NB4 (cell line): ENCODE results near the gene CMIP.

Experiments used
- DNase-seq: peaks from one replicate; pipeline ENCODE4 v3.0.0; 2010; ENCODE audit warnings: low read depth
- H3K4me3 ChIP-seq: one replicate; pipeline ENCODE4 v1.5.1; 2011; ENCODE audit warnings: mild to moderate bottlenecking, low read depth, low read length, moderate library complexity
- MYC ChIP-seq: IDR thresholded peaks from 2 replicates; pipeline ENCODE4 v1.6.1; 2011; ENCODE audit warnings: low read depth, low read length
- POLR2A ChIP-seq: IDR thresholded peaks from 2 replicates; pipeline ENCODE4 v1.6.1; 2011; ENCODE audit warnings: mild to moderate bottlenecking; ENCODE audit not compliant: insufficient read length; ENCODE audit errors: extremely low read depth
- TF ChIP-seq, protein P1 (sequence below): IDR thresholded peaks from one replicate; pipeline ENCODE4 v1.5.1; 2012; ENCODE audit warnings: low read depth, low read length
- TF ChIP-seq, protein P2 (sequence below): IDR thresholded peaks from 2 replicates; pipeline ENCODE4 v1.6.1; 2011; ENCODE audit warnings: low read depth, low read length

The CMIP gene

GRCh38 chr16:81445143-81445961, 744 bp downstream of the CMIP start:
- peak; percentile 70 for DNase-seq
- TF ChIP-seq, protein P1, sequence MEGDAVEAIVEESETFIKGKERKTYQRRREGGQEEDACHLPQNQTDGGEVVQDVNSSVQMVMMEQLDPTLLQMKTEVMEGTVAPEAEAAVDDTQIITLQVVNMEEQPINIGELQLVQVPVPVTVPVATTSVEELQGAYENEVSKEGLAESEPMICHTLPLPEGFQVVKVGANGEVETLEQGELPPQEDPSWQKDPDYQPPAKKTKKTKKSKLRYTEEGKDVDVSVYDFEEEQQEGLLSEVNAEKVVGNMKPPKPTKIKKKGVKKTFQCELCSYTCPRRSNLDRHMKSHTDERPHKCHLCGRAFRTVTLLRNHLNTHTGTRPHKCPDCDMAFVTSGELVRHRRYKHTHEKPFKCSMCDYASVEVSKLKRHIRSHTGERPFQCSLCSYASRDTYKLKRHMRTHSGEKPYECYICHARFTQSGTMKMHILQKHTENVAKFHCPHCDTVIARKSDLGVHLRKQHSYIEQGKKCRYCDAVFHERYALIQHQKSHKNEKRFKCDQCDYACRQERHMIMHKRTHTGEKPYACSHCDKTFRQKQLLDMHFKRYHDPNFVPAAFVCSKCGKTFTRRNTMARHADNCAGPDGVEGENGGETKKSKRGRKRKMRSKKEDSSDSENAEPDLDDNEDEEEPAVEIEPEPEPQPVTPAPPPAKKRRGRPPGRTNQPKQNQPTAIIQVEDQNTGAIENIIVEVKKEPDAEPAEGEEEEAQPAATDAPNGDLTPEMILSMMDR: peak; percentile 13
- TF ChIP-seq, protein P2, sequence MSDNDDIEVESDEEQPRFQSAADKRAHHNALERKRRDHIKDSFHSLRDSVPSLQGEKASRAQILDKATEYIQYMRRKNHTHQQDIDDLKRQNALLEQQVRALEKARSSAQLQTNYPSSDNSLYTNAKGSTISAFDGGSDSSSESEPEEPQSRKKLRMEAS: no peak
- no peak for TF ChIP-seq MYC

DNA sequence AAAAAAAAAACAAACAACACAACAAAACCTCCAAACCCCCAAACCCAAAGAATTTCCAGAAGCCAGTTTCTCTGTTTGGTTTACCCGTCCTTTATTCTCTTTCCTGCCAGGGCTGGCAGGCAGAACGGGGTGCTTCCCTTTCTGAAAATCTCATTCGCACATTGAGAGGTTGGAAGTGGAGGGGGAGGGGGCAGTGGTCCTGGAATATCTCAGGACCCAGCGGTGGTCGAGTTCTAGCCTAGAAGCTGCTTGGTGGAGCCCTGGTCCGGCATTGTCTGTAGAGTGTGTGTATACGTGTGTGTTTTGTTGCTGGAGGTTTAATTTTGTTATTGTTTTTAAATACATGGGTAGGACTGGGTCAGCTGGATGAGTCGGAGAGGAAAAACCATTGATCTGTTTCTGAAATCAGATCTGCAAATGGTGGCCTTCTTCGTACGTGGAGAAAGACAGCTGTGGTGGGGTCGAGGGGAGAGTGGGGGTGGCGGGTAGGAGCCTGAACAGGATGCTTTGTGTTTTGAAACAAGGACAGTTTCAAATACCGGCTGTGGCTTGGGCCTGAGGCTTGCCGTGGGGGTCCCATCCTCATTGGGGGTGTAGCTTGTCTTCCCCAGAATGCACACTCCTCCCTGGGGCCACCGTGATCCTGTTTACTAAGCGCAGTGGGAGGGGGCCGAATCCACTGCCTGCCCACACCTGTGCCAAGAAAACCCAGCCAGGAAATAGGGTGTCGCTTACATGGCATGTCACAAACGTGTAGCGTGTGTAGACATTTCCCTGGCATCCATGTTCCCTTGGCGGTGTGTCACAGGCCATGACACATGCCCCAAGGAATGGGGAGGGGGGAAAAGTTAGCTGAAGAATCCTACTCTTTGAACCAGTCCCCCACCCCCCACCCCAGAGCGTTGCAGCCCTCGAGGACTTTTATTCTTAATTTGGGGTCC, 1.6 kb downstream of the CMIP start:
- TF ChIP-seq, protein P1: no peak
- TF ChIP-seq, protein P2: 0 out of 2 replicates have a peak, but pooled peaks have one; percentile 8
- TF ChIP-seq POLR2A: no peak
- peak overlapping the region; percentile 73 for H3K4me3 ChIP-seq
- DNase-seq: peak; percentile 44

More at GRCh38 chr16:81445143-81445961, 744 bp downstream of the CMIP start:
- peak overlapping the region; percentile 73 for H3K4me3 ChIP-seq

DNA sequence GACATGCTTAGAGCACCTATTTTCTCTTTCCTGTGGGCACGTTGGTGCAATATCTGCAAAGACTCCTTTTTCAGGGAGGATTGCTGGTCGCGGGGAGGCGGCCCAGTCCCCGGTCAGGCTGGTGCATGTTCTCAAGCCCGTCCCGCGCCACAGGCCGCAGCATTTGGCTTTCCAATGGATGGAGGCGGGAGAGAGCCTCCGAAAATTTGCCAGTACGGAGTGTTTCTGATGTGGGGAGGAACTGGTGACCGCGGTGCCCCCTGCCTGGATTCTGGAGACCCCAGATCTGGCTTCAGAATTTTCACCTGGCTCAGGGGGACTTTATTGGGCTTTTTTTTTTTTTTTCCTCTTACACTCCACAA, 2.3 kb downstream of the CMIP start:
- DNase-seq: no peak
- H3K4me3 ChIP-seq: peak overlapping the region; percentile 73
- TF ChIP-seq, protein P2: no peak
- TF ChIP-seq POLR2A: no peak
- TF ChIP-seq, protein P1: no peak
- TF ChIP-seq MYC: no peak

DNA sequence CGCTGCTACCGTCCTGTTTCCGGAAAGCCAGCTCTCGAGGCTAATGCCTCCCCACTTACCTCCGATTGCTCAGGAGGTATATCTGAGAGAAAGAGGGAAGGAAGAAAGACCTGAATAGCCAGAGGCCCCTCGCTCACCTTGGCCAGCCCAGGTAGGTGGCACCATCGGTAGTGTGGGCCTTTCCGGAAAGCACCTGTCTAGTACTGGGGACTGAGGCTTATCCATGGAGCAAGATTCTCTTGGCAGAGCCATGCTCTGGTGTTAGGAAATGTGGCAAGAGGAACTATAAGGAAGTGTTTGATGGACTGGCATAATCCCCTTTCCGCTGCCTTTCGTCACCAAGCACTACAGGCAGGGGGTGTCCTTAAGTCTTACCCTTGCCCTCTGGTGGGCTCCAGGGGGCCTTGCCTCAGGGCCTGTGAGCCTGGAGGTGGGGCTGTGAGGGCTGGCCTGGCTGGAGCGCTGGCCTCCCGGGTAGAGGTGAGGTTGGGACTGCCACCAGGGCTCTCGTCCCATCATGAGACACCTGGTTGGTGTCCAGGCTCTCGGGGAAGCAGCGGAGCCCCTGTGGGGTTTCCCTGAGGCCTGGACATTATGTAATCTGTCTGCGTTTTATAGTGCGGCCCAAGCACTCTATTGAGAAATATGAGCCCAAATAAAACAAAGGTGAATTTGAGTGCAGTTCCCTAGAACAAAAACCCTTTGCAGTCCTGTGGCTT, 2.9 kb downstream of the CMIP start:
- peak; percentile 66 for DNase-seq
- TF ChIP-seq POLR2A: no peak
- TF ChIP-seq, protein P1: no peak
- no peak for TF ChIP-seq MYC
- TF ChIP-seq, protein P2: no peak
- H3K4me3 ChIP-seq: peak overlapping the region; percentile 73
